SU-DHL-6 (cell line): ENCODE measurements around the gene DNAJC12.

Source experiments
- CTCF ChIP-seq: fragments of 200-600 bp; sonication (generic); IDR thresholded peaks from one replicate; pipeline ENCODE4 v1.5.1; 2017; ENCODE audit warnings: antibody characterized with exemption, mild to moderate bottlenecking, low read length, moderate library complexity; ENCODE audit not compliant: insufficient read depth, poor library complexity, severe bottlenecking
- EZH2phosphoT487 ChIP-seq: fragments of 200-600 bp; sonication (generic), shearing (Covaris generic); conservative IDR thresholded peaks from 2 replicates; pipeline ENCODE4 v1.6.1; 2018; ENCODE audit warnings: mild to moderate bottlenecking, antibody characterized with exemption, low read length, moderate library complexity, mixed read lengths

DNA sequence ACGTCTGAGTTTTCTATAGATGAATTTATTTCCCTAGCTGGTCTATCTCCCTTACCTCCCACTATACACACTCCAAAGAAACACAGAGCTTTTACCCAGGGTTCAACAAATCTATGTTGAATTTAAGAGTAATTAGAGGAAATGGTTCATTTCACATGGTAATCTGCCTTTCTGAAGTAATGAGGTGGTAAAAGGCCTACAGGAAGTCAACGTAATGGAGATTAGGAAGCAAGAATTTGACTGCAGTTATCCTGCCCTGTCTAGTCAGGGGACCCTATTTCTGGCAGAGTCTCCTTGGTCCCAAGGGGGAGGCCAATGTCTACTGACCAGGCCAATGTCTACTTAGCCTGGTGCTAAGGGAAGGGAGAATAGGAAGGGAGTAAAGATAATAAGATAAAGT, 25.1 kb upstream of the DNAJC12 start:
- TF ChIP-seq CTCF (no peak), EZH2phosphoT487 (no peak)
